Lower leg skin (tissue), 4 donors: ENCODE measurements around the gene GARS1. TPM values are rescaled to one million over a fixed set of nuclear protein-coding genes. Genes with fewer than 3 reads are reported as not detected.

Experiments used
- DNase-seq, 2 donors: peaks; one replicate each; pipeline ENCODE4 v3.0.0-alpha.2; 2019; ENCODE audit warnings: low spot score in 2 of 2
- H3K4me3 ChIP-seq: fragments of 200-600 bp; sonication (generic); 2 replicates; pipeline ENCODE4 v1.5.1; 2017; ENCODE audit warnings: mild to moderate bottlenecking, low read depth; ENCODE audit not compliant: poor library complexity, severe bottlenecking
- POLR2A ChIP-seq, 2 donors: fragments of 450-650 bp; IDR thresholded peaks; one replicate each; pipeline ENCODE4 v1.6.1; 2016 to 2017; ENCODE audit warnings: antibody characterized with exemption in 2 of 2, mild to moderate bottlenecking in 1 of 2, moderate library complexity in 1 of 2
- WGBS, 2 donors: methylation state at CpG; one replicate each; pipeline ENCODE4 v1.1.5; 2018; 5-methylcytosine and 5-hydroxymethylcytosine counted together
- intact Hi-C: fragments of 100-400 bp; cut with DNase I; formaldehyde crosslinking; loops from one replicate; pipeline ENCODE4 v1.15.0; 2023; ENCODE audit warnings: low total_unique reads
- total RNA-seq, 4 donors: library from RNA; depleted of rRNA; stranded (reverse); fragments of >200 nt; gene quantifications; one replicate each; pipeline ENCODE4 v1.1.0, GENCODE V29; 2016
- TF ChIP-seq, protein P1 (sequence below), 3 donors: fragments of 450-650 bp; IDR thresholded peaks; one replicate each; pipeline ENCODE4 v1.5.1; 2016; ENCODE audit warnings: antibody characterized with exemption in 3 of 3, mild to moderate bottlenecking in 3 of 3, moderate library complexity in 2 of 3

The GARS1 gene, protein sequence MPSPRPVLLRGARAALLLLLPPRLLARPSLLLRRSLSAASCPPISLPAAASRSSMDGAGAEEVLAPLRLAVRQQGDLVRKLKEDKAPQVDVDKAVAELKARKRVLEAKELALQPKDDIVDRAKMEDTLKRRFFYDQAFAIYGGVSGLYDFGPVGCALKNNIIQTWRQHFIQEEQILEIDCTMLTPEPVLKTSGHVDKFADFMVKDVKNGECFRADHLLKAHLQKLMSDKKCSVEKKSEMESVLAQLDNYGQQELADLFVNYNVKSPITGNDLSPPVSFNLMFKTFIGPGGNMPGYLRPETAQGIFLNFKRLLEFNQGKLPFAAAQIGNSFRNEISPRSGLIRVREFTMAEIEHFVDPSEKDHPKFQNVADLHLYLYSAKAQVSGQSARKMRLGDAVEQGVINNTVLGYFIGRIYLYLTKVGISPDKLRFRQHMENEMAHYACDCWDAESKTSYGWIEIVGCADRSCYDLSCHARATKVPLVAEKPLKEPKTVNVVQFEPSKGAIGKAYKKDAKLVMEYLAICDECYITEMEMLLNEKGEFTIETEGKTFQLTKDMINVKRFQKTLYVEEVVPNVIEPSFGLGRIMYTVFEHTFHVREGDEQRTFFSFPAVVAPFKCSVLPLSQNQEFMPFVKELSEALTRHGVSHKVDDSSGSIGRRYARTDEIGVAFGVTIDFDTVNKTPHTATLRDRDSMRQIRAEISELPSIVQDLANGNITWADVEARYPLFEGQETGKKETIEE
- 100 to 1,000 TPM in 2 of 4 donors, 10 to 100 TPM in 2; 73.2 to 107 (median 99.8) TPM for total RNA-seq

- DNase-seq, result peak; percentile 82 to 97
- intact Hi-C loops, result no loop called here
- H3K4me3 ChIP-seq, result peak within 1 kb of the TSS; percentile 100
- TF ChIP-seq POLR2A (IDR thresholded peaks at IDR 0.05), result no peak
- TF ChIP-seq, protein P1, sequence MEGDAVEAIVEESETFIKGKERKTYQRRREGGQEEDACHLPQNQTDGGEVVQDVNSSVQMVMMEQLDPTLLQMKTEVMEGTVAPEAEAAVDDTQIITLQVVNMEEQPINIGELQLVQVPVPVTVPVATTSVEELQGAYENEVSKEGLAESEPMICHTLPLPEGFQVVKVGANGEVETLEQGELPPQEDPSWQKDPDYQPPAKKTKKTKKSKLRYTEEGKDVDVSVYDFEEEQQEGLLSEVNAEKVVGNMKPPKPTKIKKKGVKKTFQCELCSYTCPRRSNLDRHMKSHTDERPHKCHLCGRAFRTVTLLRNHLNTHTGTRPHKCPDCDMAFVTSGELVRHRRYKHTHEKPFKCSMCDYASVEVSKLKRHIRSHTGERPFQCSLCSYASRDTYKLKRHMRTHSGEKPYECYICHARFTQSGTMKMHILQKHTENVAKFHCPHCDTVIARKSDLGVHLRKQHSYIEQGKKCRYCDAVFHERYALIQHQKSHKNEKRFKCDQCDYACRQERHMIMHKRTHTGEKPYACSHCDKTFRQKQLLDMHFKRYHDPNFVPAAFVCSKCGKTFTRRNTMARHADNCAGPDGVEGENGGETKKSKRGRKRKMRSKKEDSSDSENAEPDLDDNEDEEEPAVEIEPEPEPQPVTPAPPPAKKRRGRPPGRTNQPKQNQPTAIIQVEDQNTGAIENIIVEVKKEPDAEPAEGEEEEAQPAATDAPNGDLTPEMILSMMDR (IDR thresholded peaks at IDR 0.05), result peak in 1 of 3 donors; percentile 18
- WGBS, 2 donors, result 0% methylated on average over 71 to 84 of the region's 84 CpGs
These were observed at the start of gene GARS1 for GRCh38 chr7:30594540-30595435. Gene GARS1 (plus strand): TSS chr7:30594878. CDS start chr7:30594922, 44 bp downstream.

- DNase-seq, result no peak
- TF ChIP-seq, protein P1 (IDR thresholded peaks at IDR 0.05), result no peak
- no peak for TF ChIP-seq POLR2A (IDR thresholded peaks at IDR 0.05)
- no peak overlapping the region for H3K4me3 ChIP-seq
- 76 to 78% methylated on average over 5 of the region's 5 CpGs for WGBS, 2 donors
- intact Hi-C loops, result no loop called here
These were observed 48.7 kb upstream of the GARS1 start for GRCh38 chr7:30545791-30546555.

DNA sequence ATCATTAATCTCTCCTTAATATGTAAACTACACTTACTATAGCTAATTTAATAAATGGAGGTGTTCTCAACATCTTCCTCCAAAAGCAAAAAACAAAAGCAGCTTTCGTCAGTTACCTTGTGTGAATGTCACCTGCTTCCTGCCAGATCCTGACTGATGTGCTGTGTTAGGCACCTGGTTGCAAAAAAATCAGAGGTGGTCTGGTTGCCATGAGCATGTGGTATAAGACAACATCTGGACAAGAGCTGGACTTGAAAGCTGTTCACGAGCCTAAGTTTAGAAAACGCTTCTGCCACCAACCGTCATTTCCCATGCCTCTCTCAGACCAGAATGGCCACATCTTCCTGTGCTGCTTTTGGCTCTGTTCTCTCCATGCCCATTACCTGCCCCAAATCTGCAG, 48.1 kb upstream of the GARS1 start:
- H3K4me3 ChIP-seq, result no peak overlapping the region
- 86 to 95% methylated on average over 4 of the region's 4 CpGs for WGBS, 2 donors
- intact Hi-C loops, result no loop called here
- no peak for TF ChIP-seq POLR2A (IDR thresholded peaks at IDR 0.05)
- TF ChIP-seq, protein P1 (IDR thresholded peaks at IDR 0.05), result no peak
- DNase-seq, result no peak

GRCh38 chr7:30548845-30549244, 45.8 kb upstream of the GARS1 start:
- WGBS, 2 donors, result 14 to 17% methylated on average over 6 of the region's 6 CpGs
- H3K4me3 ChIP-seq, result no peak overlapping the region
- DNase-seq, result peak in 1 of 2 donors; percentile 66
- no peak for TF ChIP-seq POLR2A (IDR thresholded peaks at IDR 0.05)
- TF ChIP-seq, protein P1 (IDR thresholded peaks at IDR 0.05), result peak in 1 of 3 donors; percentile 52
- intact Hi-C loops, result no loop called here
